Measurements from ENCODE around the gene OGFR. TPM values are rescaled to one million over a fixed set of nuclear protein-coding genes. Genes with fewer than 3 reads are reported as not detected.

OGFR gene
- 10 to 100 TPM; 23.3 to 23.6 TPM for total RNA-seq
- long read RNA-seq, partial matches to known transcripts = 0 of 1 reads
- long read RNA-seq, other reads (novel, unspliced or antisense) = 1 of 1 reads

DNA sequence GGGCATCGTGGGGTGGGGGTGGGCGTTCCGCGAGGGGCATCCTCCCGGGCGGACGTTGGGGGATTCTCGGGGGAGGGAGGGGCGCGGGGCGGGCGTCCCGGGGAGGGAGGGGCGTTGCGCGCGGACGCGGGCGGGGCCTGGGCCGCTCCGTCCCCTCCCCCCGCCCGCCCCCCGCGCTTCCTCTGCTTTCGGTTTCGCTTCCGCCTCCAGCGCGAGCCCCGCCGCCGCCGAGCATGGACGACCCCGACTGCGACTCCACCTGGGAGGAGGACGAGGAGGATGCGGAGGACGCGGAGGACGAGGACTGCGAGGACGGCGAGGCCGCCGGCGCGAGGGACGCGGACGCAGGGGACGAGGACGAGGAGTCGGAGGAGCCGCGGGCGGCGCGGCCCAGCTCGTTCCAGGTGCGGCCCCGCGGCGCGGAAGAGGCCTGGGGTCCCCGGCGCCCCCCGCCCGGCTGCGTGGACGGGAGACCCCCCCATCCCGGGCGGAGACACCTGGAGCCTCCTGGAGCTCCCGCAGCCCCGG is at the start of gene OGFR:
Gene OGFR (plus strand): TSS at position 209 of the 528 bp plus-strand sequence. CDS start 25 bp downstream, at position 234.
- intact Hi-C loops (cut with DNase I) = loop anchor here (5.0 kb wide), 1 partner anchor 137 kb away; no protein-coding TSS in a partner anchor
- ATAC-seq = peak; percentile 49 to 69
- peak; percentile 78 for DNase-seq

- no peak for DNase-seq
- no peak for ATAC-seq
- intact Hi-C loops (cut with DNase I) = no loop called here
Observed at GRCh38 chr20:62754991-62755356, 49.7 kb upstream of the OGFR start.

- DNase-seq = peak; percentile 13
- peak in 1 of 2 donors; percentile 28 for ATAC-seq
- intact Hi-C loops (cut with DNase I) = no loop called here
Observed at GRCh38 chr20:62755817-62756724, 48.6 kb upstream of the OGFR start.

GRCh38 chr20:62758226-62758912 is 46.3 kb upstream of the OGFR start:
- DNase-seq (no peak), ATAC-seq (no peak)
- intact Hi-C loops (cut with DNase I) = no loop called here

DNA sequence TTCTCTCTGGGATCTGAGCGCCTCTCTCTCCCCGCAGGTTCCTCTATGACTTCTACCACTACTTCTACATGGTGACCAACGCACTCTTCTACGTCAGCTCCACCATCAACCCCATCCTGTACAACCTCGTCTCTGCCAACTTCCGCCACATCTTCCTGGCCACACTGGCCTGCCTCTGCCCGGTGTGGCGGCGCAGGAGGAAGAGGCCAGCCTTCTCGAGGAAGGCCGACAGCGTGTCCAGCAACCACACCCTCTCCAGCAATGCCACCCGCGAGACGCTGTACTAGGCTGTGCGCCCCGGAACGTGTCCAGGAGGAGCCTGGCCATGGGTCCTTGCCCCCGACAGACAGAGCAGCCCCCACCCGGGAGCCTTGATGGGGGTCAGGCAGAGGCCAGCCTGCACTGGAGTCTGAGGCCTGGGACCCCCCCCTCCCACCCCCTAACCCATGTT is 44.6 kb upstream of the OGFR start:
- ATAC-seq = no peak
- DNase-seq = no peak
- intact Hi-C loops (cut with DNase I) = no loop called here

GRCh38 chr20:62760471-62760855 is 44.2 kb upstream of the OGFR start:
- no peak for ATAC-seq
- no peak for DNase-seq
- intact Hi-C loops (cut with DNase I) = no loop called here

GRCh38 chr20:62760856-62761758 is 43.5 kb upstream of the OGFR start:
- DNase-seq (no peak), ATAC-seq (peak in 1 of 2 donors; percentile 33)
- intact Hi-C loops (cut with DNase I) = no loop called here

- ATAC-seq (no peak), DNase-seq (no peak)
- intact Hi-C loops (cut with DNase I) = no loop called here
Observed at GRCh38 chr20:62761759-62762131, 42.9 kb upstream of the OGFR start.

- intact Hi-C loops (cut with DNase I) = no loop called here
- ATAC-seq = no peak
- no peak for DNase-seq
Observed at GRCh38 chr20:62762376-62762775, 42.3 kb upstream of the OGFR start.

GRCh38 chr20:62762801-62763368 is 41.8 kb upstream of the OGFR start:
- peak; percentile 10 for DNase-seq
- intact Hi-C loops (cut with DNase I) = no loop called here
- no peak for ATAC-seq

DNA sequence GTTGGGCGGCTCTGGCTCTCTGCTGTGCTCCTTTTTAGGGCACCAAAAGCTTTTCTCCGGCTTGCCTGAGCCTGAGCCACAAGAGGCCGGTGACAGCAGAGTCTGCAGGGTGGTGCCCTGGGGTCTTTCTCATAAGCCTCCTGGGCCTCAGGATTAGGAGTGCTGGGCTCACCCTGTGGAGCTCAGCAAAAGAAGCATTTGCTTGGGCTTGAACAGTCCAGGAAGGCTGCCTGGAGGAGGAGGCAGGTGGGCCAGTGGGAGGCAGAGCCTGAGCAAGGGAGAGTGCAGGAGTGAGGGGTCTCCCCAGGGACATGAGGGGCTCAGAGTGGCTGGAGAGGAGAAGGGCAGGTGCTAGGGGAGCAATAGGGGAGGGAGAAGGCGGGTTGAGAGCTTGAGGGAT is 41.2 kb upstream of the OGFR start:
- DNase-seq = no peak

DNA sequence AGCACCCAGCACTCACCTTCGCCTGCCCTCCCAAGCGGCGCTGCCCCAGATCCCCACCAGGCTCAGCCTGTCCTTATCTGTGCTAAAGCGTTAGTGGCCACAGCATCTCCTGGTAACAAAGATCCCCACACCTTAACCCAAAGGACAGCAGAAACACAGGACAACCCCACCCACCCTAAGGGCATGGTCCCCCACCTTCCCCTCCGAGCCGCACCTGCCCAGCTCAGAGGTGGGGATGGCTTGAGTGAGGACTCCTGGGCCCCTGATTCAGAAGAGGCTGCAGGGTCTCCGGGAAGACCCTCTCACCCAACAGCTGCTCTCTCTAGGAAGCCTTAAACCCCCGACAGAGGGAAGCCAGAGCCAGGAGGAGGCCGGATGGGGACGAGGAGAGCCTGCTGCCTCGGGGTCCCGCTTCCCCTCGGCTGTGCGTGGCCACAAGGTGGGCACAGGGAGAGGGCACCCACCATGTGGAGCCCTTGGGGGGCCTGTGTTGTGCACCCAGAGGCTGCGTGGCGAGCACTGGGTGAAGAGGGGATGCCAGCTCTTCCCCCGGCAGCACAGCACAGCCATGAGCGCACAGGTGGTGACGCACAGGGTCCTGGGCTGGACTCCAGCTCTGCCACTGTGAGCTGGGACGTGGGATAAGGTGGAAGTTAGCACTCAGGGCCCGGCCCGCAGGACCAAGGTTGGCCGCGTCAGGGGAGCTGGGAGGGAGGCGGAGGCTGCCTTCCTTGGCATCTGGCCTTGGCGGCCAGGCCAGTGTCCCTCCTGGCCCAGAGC is 40.3 kb upstream of the OGFR start:
- intact Hi-C loops (cut with DNase I) = no loop called here
- ATAC-seq = no peak

More for the DNA sequence above, 41.2 kb upstream of the OGFR start:
- intact Hi-C loops (cut with DNase I) = no loop called here
- ATAC-seq = no peak

DNA sequence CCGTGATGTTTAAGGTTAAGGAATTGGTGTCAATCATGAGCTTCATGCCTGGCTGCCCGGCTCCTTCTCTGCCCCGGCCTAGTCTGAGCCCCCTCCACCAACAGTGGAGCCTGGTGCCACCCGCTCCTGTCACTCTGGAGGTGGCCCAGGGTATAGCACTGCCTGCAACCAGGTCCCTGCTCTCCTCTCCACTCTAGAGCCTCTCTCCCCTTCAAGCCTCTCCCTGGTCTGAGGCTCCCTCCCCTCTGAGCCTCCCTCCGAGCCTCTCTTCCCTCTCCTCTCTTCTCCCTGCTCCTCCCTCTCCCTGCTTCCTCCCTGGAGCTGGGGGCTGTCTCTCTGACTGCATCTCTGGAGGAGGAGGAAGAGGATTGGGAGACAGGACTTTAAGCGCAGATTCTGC is 39.6 kb upstream of the OGFR start:
- no peak for DNase-seq
- no peak for ATAC-seq
- intact Hi-C loops (cut with DNase I) = no loop called here

More for the DNA sequence above, 40.3 kb upstream of the OGFR start:
- peak; percentile 10 for DNase-seq

DNA sequence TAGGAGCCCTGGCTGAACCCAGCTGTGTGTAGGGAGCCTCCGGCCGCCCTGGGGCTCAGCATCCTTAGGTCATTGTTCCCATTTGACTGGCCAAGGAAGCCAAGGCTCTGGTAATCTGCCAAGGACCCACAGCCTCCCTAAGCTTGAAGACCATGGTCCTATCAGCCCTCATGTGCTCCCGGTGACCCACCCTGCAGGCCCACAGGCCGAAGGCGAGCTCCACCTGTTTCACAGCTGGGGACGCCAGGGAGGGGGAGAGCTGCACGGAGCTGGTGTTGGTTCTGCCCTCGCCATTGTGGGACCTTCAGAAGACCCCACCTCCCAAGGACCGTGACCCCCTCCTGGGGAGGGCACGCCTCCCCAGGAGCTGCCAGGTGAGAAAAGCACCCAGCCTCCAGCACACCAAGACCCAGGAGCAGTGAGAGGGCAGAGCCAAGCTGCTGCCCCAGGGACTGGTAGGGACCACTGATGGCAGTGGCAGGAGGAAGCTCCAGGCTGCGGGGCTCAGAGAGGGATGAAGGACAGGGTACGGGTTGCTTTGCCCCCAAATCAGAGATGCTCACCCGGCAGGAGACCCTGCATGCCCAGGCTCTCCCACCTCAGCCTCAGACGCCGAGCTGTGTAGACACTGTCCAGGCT is 39.1 kb upstream of the OGFR start:
- ATAC-seq = no peak
- intact Hi-C loops (cut with DNase I) = no loop called here
- DNase-seq = peak; percentile 8

DNA sequence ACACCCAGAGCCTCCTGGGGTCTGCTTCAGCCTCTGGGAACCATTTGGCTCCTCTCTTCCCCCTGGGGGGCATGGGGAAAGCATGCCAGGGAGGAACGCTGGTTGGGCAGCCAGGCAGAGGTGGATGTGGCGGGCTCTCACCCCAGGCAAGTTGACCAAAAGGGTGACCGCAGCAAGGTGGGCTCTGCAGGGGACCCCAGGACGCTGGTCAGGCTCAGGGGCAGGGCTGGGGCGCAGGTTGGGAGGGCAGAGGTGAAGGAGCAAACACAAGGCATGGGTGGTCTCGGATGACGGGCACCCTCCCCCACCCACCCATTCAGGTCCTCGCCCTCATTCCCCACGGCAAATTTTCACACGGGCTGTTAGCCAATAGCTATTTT is 38.6 kb upstream of the OGFR start:
- no peak for DNase-seq
- ATAC-seq = no peak
- intact Hi-C loops (cut with DNase I) = no loop called here

DNA sequence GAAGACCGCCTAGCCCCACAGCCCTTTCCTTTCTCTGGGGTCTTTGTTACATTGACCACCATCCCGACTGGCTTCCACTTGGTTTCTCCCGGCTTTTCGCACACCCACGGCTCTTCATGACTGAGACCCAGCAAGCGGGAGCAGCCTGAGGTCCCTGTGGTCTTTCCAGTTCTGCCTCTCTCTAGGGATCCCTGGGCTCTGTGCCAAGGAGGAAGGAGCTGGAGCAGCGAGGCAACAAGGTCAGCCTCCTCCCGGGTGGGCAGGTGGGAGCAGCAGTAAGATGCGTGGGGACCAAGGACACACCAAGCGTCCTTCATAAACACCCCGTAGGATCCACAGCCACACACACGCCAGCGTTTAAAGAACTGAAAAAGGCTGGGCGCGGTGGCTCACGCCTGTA is 37.9 kb upstream of the OGFR start:
- intact Hi-C loops (cut with DNase I) = no loop called here
- peak; percentile 16 for DNase-seq
- no peak for ATAC-seq

DNA sequence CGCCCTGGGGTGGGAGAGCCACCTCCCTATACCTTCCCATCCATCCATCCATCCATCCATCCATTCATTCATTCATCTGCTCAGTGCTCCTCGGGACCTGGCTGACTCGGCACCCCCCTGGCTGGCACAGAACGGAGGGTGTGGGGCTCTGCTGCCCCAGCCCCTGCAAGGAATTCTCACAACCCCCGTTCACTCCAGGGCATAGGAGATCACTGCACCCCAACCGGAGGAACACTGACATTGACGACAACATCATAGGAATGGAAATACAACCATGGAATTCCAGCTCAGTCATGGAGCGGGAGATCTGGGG is 36.4 kb upstream of the OGFR start:
- DNase-seq = peak; percentile 12
- intact Hi-C loops (cut with DNase I) = no loop called here
- ATAC-seq = no peak

All from left cardiac atrium (tissue), 4 donors.